ENCODE data around the gene TMC1. TPM values are rescaled to one million over a fixed set of nuclear protein-coding genes. Genes with fewer than 3 reads are reported as not detected.
"Not testable (repeated sequence)": the region's sequence is repeated elsewhere in the genome, so short reads cannot be mapped to it uniquely, and the experiment has no call there.

The TMC1 gene
- total RNA-seq, 2 donors from 2014 or later: 0.09 TPM; not detected in 1

DNA sequence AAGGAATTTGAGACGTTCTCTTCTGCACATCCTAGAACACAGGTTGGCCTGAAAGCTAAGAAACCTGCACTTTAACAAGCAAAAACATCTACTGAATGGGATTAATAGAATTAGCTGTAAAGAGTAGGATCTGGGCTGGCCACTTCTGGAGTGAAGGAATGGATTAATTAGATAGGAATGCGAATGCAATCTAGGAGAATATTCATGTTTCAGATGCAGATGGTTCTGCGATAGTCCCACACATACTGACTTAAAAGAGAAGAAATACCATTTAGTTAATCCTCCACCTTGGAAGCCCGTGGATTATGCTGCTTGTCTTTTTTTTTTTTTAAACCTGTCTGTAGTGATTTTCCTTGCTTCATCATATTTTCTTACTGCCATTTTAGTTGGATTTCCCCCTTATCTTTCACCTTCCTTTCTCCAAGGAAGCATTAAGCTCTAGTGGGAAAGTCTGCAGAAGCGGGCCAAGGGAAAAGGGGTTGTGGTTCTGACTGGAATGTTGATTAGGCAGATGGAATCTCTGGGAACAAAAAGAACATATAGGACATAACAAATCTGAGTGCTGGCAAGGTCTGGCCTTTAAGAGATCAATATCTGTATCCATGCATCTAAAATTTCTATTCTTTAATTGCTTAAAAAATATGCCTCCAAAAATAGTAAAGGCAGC, 279.1 kb downstream of the TMC1 start:
- H3K4me1 ChIP-seq (ENCODE audit: control insufficient read depth, insufficient read depth, low read length): no peaks in the 10 kb centered on the region
- peaks cover 11% of the 10 kb centered on the region for H3K9me3 ChIP-seq (ENCODE audit: control insufficient read depth, low read length)
- H3K9me3 Mint-ChIP-seq: peaks cover 23% of the 10 kb centered on the region
- no peaks in the 10 kb centered on the region for H3K36me3 Mint-ChIP-seq (ENCODE audit: low read depth)
- no peak overlapping the region for H3K4me3 Mint-ChIP-seq
- DNase-seq: no peak
- WGBS, 2 experiments (ENCODE audit: insufficient coverage in 1 of 2, insufficient read length in 1 of 2): 83 to 89% methylated on average over 1 to 5 of the region's 5 CpGs
- no peak overlapping the region for H3K4me3 ChIP-seq (ENCODE audit: low read length)
- H3K27me3 Mint-ChIP-seq (ENCODE audit: insufficient read depth): no peaks in the 10 kb centered on the region
- H3K9ac ChIP-seq (ENCODE audit: extremely low read depth, low read length, poor library complexity, severe bottlenecking): no peak overlapping the region
- no peaks in the 10 kb centered on the region for H3K36me3 ChIP-seq (ENCODE audit: control insufficient read depth, insufficient read depth, low read length)
- TF ChIP-seq, protein P1, sequence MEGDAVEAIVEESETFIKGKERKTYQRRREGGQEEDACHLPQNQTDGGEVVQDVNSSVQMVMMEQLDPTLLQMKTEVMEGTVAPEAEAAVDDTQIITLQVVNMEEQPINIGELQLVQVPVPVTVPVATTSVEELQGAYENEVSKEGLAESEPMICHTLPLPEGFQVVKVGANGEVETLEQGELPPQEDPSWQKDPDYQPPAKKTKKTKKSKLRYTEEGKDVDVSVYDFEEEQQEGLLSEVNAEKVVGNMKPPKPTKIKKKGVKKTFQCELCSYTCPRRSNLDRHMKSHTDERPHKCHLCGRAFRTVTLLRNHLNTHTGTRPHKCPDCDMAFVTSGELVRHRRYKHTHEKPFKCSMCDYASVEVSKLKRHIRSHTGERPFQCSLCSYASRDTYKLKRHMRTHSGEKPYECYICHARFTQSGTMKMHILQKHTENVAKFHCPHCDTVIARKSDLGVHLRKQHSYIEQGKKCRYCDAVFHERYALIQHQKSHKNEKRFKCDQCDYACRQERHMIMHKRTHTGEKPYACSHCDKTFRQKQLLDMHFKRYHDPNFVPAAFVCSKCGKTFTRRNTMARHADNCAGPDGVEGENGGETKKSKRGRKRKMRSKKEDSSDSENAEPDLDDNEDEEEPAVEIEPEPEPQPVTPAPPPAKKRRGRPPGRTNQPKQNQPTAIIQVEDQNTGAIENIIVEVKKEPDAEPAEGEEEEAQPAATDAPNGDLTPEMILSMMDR (conservative IDR thresholded peaks at IDR 0.05): no peak
- H3K27ac Mint-ChIP-seq: no peak overlapping the region
- H3K27ac ChIP-seq (ENCODE audit: low read depth, low read length): no peak overlapping the region
- no peaks in the 10 kb centered on the region for H3K27me3 ChIP-seq (ENCODE audit: control insufficient read depth, insufficient read depth, low read length, poor library complexity, severe bottlenecking)
- peaks cover 3% of the 10 kb centered on the region for H3K4me1 Mint-ChIP-seq

DNA sequence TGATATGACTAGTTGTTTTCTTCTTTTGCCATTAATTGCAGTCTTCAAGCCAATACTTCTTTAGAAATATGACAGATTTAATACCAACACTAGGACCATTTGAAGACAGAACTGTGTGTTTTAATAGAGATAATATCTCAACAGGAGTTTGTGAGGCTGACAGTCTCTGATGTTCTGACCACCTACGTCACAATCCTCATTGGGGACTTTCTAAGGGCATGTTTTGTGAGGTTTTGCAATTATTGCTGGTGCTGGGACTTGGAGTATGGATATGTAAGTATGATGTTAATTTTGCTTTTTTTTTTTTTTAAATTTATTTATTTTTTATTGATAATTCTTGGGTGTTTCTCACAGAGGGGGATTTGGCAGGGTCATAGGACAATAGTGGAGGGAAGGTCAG, 283.8 kb downstream of the TMC1 start:
- Histone ChIP-seq H3K36me3 (ENCODE audit: control insufficient read depth, insufficient read depth, low read length) (no peaks in the 10 kb centered on the region), H3K9me3 (ENCODE audit: control insufficient read depth, low read length) (no peaks in the 10 kb centered on the region), H3K27me3 (ENCODE audit: control insufficient read depth, insufficient read depth, low read length, poor library complexity, severe bottlenecking) (no peaks in the 10 kb centered on the region), H3K4me3 (ENCODE audit: low read length) (no peak overlapping the region), H3K4me1 (ENCODE audit: control insufficient read depth, insufficient read depth, low read length) (no peaks in the 10 kb centered on the region), H3K9ac (ENCODE audit: extremely low read depth, low read length, poor library complexity, severe bottlenecking) (no peak overlapping the region), H3K27ac (ENCODE audit: low read depth, low read length) (no peak overlapping the region)
- WGBS, 2 experiments (ENCODE audit: insufficient coverage in 1 of 2, insufficient read length in 1 of 2): 96% methylated on average over 1 of the region's 1 CpG; no CpG with 5 or more reads in 1 of the 2 experiments
- no peaks in the 10 kb centered on the region for H3K36me3 Mint-ChIP-seq (ENCODE audit: low read depth)
- H3K27ac Mint-ChIP-seq: no peak overlapping the region
- TF ChIP-seq, protein P1 (conservative IDR thresholded peaks at IDR 0.05): no peak
- H3K9me3 Mint-ChIP-seq: peaks cover 12% of the 10 kb centered on the region
- no peak overlapping the region for H3K4me3 Mint-ChIP-seq
- H3K4me1 Mint-ChIP-seq: peaks cover 3% of the 10 kb centered on the region
- no peaks in the 10 kb centered on the region for H3K27me3 Mint-ChIP-seq (ENCODE audit: insufficient read depth)
- DNase-seq: no peak

DNA sequence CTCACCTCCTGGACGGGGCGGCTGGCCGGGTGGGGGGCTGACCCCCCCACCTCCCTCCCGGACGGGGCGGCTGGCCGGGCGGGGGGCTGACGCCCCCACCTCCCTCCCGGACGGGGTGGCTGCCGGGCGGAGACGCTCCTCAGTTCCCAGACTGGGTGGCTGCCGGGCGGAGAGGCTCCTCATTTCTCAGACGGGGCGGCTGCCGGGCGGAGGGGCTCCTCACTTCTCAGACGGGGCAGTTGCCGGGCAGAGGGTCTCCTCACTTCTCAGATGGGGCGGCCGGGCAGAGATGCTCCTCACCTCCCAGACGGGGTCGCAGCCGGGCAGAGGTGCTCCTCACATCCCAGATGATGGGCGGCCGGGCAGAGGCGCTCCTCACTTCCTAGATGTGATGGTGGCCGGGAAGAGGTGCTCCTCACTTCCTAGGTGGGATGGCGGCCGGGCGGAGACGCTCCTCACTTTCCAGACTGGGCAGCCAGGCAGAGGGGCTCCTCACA, 285.0 kb downstream of the TMC1 start:
- H3K9me3 ChIP-seq (ENCODE audit: control insufficient read depth, low read length); H3K4me3 ChIP-seq (ENCODE audit: low read length); H3K4me1 Mint-ChIP-seq; H3K27ac ChIP-seq (ENCODE audit: low read depth, low read length); DNase-seq; H3K36me3 Mint-ChIP-seq (ENCODE audit: low read depth); H3K4me1 ChIP-seq (ENCODE audit: control insufficient read depth, insufficient read depth, low read length); H3K4me3 Mint-ChIP-seq; H3K27me3 Mint-ChIP-seq (ENCODE audit: insufficient read depth); H3K27me3 ChIP-seq (ENCODE audit: control insufficient read depth, insufficient read depth, low read length, poor library complexity, severe bottlenecking); H3K27ac Mint-ChIP-seq; H3K36me3 ChIP-seq (ENCODE audit: control insufficient read depth, insufficient read depth, low read length); H3K9ac ChIP-seq (ENCODE audit: extremely low read depth, low read length, poor library complexity, severe bottlenecking): not testable (repeated sequence)
- peaks cover 12% of the 10 kb centered on the region for H3K9me3 Mint-ChIP-seq
- 96% methylated on average over 30 of the region's 35 CpGs; no CpG with 5 or more reads in 1 of the 2 experiments for WGBS, 2 experiments (ENCODE audit: insufficient coverage in 1 of 2, insufficient read length in 1 of 2)
